HG03342 (cell line): ENCODE data around the gene MKNK1.

Source experiments
- ATAC-seq: cut with Tn5 transposase; IDR thresholded peaks from one replicate; pipeline ENCODE4 v1.9.1; 2021; ENCODE audit warnings: mild to moderate bottlenecking, moderate library complexity; ENCODE audit not compliant: unreplicated experiment

The MKNK1 gene

DNA sequence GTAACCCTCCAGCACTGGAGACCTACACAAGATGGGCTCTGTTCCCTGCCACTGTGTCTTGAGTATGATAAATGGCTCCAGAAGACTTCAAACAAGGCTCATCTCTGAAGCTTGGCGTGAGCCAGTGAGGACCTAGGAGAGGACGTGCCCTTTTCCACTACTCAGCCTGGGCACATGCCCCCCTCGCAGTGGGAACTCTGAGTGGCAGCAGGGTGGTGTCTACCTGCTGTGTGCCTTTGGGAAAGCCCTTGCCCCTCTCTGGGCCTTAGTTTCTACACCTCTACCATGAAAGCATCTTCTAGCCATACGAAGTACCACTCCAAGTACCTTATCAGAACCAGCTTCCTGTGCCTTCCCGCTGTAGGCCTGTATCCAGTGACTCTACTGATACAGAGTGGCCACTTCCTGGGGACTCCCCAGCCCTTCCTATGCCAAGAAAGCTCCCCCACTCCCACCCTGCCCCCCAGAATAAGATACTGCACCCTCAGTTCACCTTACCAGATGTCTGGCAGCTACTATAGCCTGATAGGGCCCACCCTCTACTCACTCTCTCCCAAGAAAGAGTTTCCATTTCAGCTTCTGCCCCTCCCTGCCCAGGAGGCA, 15.7 kb upstream of the MKNK1 start:
- no peak for ATAC-seq

DNA sequence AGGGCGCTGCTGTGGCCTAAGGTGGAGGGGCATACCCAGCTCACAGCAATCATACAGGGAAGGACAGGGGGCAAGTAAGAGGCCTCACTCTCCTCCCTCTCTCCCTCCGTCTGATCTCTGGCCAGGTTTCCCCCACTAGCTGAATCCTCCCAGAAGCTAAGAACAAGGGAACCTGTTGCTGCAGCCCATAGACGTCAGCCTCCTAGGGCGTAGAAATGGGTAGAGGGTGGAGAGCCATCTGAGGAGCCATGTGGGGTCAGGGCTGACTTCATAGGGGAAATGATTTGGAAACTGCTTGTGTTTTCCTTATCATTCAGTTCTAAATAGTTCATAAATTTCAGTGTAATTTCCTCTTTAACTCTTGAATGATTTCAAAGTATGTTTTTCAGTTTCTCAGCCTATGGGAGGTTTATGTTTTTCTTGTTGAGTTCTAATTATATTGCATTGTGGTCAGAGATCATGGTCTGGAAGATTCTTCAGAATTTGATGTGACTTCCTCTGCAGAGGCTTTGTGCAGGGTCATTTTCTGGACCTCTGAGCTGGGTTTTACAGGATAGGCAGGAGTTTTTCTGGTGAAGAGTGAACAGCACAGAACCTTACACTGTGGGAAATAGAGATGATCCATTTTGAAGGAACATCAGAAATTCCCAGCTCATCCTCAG, 14.8 kb upstream of the MKNK1 start:
- ATAC-seq = no peak

DNA sequence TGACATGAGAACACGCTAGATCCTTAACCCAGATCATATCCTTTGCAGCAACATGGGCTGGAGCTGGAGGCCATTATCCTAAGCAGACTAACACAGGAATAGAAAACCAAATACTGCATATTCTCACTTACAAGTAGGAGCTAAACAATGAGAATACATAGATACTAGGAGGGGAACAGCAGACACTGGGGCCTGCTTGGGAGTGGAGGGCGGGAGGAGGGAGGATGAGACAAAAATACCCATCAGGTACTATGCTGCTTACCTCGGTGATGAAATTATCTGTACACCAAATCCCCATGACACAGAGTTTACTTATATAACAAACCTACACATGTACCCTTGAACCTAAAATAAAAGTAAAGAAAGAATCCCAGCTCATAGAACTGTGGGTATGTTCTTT, 13.8 kb upstream of the MKNK1 start:
- no peak for ATAC-seq

DNA sequence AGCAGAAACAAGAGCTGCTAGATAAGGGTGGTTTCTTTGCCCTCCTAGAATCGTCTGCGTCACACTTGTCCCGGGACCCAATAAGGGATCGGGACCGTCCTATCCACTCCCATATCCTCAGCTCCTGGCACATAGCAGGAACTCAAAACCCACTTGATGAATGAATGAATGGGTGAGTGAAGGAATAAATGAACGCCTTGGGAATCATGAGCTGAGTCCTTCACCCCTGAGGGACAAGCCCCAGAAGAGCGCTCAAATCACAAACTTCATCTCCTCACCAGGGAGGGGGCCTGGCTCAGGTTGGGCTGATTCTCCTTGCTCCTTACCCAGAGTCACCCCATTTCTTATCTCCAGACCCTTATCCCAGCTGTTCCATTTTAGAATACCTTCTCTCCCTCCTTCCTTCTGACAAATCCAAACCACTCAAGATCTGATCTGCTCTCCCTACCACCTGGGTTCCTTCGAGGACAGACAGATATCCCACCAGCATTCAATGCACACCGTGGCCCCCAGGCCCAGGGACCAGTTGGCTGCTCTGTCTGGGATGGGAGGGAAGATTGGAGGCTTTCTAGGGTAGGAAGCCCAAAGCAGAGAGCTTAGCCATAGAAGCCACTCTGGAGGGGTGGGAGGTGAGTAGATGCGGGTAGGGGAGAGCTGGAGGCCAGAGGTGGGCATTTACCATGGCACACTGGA, 13.2 kb upstream of the MKNK1 start:
- peak; percentile 12 for ATAC-seq

DNA sequence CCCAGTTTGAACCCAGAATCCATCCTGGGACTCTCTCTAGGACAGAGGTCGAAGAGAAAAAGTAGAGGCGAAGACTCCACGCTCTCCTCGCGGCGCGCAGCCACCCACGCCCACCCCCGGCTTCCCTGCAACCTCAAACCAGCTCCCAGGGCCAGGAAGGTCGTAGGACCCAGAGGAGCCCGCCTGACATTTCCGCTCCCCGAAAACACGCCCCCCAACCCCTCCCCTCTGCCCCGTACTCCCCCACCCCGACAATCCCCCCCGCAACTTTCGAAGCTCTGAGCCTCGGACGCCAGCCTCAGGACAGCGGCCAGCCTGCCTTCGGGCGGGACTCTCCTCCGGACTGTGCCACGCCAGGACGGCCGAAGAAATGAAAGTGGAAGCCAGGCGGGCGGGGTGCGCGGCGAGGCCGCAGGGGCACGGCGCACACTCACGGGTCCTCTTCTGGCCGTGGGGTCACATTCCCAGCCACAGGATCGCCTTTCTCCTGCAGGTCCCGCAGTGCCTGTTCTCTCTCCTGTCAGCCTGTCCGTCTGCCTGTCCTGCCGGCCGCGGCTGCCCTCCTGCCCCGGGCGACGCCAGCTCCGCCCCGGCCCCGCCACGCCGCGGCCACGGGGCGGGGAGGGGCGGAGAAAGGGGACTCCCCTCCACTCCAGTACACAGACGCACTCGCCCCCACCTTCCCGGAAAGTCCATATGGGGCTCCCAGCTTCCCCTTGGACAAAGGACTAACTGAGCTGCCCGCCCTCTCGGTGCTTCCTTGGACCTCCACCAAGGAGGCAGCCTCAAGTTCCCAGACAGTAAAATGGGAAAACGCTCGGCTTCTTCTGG, 12.4 kb upstream of the MKNK1 start, which contains the start of gene MOB3C:
TSS of gene MOB3C (minus strand) at position 535 of the 831 bp plus-strand sequence. CDS start 3,490 bp downstream, outside the sequence.
- peak; percentile 55 for ATAC-seq

DNA sequence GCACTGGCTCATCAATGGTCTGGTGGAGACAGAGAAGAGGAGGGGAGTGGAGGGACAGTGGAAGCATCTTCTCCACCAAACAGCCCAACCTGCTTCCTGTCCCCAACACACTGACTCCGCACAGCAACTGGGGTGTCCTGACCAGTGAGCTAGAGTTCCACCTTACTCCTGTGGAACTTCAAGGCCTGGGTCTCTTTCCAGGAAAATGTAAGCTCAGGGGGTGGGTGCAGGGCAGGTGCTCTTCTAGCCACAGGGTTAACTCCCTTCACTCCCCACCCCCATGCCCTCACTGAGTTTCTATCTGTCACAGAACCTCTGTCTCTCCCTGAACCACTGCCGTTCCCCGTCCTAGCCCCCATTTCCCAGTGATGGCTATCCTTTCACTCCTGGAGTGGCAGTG, 11.7 kb upstream of the MKNK1 start:
- no peak for ATAC-seq

DNA sequence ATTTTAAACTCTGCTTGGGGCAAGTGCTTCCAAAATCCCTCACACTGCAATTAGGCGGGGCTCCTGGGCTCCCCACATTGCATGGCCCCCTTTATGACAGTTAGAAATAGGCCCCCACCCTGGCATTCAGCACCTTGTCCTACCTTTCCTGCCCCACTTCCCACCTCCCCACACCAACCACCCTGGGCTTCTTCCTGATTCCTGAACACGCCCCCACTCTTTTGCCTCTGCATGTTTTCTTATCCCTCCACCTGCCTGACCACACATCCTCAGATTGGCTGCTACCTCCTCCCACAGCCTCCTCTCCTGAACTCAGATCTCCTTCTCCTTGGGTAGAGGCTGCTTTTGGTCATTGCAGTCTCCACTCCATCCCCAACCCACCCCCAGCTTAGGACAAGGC, 11.0 kb upstream of the MKNK1 start:
- no peak for ATAC-seq

DNA sequence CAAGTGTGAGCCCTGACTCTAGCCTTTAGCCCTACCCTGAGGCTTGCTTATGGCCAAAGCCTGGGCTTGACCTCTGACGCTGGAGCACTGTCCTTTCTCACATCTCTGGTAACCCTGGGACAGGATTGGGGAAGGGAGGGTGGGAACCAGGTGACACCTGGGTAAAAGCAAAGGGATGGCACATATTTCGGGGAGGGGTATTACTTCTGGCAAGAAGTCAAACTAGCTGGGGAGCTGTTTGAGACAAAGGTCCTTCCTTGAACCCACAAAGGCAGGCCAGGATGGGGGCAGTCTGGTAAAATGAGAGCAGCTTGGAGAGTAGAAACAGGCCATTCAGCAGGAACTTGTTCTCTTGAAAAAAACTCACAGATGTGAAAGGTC, 10.5 kb upstream of the MKNK1 start:
- no peak for ATAC-seq

DNA sequence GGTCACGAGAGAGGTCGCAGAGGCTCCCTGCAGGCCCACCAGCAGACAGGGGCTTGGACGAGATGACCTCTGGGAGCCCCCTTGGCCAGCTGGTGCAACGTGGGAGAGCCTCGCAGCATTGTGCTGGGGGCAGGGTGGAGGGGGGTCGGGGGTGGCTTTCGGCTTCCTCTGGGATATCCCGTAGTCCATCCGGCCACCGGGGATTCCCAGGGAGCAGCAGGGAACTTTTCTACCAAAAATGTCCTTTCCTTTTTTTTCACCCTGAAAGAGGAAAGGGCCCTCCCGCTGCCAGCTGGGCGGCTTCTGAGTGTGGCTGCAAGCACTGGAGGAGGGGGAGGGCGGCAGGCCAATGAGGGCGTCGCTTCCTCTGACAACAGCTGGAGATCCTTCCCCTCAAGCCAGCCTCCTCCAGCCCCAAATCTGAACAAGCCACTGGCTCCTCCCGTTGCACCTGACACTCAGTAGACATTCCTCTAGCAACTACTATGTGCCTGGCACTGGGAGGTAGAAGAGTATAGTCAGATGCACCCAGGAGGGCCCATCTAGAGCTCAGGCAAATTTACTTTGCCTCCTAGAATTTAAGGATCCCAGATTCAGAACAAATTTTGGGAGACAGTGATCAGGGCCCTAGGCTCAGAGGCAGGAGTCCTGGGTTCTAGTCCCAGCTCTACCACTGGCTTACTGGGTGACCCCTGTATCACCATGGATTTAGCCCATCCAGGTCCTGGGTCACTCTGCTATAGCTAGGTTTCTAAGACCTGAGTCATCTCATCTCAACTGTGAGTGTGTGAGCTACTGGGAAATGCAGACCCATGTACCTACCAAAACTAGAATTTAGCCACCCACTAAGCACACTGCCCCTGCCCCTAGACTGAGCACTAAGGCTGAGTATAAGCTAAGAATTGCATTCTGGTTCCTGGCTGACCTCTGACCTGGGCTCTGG, 9.9 kb upstream of the MKNK1 start:
- peak; percentile 52 for ATAC-seq

DNA sequence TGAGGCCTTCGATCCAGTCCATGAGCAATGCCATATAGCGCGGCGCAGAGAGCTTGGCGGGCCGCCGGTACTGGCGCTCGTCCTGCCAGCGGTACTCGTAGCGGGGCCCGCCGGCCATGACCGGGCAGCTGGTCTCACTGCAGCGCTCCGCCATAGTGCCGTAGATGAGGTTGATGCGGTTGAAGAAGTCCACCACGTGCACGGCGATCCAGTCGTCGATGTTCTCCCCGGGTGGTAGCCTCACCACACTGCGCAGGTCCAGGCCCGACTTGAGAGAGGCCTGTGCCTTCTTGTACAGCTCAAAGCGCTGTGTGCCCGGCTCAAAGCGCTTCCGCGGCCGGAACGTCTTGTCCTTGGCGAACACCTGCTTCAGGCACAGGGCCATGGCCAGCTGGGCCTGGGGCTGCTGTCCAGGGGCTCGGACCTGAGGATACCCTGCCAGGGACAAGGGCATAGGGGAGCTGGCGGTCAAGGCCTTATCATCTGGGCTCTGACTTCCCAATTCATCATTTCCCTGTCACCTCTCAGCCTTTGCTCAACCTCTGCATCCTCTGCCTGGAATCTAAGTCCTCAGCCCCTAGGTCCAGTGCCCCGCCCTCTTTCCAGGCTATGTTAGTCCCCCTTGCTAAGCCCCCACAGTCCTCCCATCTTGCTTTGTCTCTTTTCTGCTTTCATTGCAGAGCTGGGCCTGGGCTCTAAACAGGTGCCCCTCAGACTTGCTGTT, 9.0 kb upstream of the MKNK1 start:
- no peak for ATAC-seq

DNA sequence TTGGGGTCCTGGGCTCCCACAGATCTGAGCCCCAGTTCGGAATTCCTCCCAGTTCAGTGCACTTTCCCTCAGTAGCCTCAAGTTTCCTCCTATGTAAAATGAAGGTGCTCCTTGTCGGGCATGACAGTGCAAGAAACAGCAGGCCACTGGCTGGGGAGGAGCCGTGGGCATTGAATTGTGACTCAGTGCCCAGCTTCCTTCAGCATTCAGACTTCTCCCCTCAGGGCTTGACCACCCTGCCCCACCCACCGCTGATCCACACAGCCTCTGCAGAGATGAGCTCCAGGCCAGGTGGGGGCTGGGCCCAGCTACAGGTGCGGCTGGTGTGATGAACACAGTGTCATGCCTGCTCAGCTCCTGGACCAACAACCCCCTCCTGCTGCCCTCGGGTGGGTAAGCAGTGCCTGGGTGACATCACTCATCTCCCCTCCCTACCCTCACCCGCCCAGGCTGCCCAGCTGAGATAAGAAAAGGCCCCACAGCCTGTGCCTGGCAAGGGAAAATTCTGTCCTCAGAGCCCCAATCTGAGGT, 7.7 kb upstream of the MKNK1 start:
- ATAC-seq = no peak

DNA sequence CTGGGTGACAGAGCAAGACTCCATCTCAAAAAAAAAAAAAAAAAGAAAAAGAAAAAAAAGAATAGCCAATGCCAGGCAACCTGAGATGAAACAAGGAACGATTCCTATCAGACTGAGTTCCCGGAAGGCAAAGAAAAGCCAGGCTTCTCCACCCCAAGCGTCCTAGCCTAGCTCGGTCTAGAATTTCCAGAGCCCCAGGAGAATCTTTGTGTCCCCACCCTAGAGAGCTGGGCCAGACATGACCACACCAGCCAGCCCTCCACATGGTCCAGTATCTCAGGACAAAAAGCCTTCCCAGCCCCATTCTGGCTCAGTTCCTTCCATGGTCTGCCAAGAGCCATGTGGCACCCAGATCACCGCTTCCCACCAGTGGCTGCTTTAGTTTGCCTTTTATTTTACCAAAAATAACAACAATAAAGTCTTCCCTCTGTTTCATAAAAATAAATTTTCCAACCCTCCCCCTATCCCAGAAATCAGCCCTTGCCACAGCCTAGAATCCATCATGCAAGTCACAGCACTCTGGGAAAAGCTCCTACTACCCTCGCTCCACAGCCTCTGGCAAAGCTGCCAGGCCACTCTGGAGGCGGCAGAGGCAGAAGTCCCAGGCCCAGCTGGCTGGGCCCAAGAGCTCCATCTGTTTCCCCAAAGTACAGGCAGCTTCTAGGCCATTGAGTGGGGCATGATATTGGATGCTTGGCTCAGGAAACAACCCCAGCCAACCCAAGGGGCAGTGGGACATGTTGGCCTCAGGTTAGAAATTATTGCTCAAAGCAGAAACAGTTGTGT, 3.5 kb upstream of the MKNK1 start:
- no peak for ATAC-seq

DNA sequence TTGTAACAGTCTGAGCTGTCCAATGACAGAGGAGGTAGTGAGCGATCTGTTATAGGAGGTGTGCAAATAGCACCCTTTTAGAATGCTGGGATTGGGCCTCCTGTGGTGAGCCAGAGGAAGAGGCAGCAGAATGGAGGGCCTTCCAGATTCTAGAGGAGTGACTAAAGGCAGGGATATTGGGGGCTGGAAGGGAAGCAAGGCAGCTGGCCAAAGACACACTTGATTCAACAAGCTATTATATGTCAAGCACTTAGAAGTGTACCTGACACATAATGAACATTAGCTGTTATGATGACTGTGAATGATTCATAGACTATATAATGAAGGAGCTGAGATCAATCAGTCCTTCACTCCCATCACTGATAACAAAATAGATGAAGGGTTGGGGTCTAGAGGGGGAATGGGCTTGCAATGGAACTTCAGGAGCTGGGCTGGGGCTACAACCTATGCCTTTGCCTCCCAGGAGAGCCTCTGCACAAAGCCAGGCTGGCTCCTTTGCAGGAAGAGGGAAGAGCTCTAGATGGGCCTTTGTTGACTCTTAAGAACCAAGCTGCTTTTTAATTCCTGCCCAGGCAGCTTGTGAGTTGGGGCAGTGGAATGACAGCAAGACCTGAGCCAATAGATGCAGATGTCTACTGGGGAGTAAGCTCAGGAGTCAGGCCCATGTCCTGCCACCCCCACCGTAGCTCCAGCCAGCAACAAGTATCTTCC, 2.3 kb upstream of the MKNK1 start:
- ATAC-seq = no peak

DNA sequence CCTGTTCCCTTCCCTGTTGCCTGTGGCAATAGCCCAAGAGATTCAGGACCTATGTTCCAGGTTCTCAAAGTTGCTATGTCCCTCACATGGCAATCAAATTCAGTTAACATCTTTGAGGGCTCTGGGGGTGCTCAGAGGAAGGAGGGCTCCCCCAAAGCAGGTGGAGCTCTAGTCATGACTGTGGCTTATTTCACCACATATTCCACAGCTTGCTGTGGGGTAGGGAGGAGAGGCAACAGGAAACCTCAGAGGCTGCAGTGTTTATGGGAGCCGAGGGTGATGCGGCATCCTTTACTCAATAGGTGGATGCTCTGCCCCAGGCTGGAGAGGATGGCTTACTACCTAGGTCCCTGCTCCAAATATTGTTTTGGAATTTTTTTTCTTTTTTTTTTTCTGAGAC, 1.2 kb upstream of the MKNK1 start:
- ATAC-seq = no peak

DNA sequence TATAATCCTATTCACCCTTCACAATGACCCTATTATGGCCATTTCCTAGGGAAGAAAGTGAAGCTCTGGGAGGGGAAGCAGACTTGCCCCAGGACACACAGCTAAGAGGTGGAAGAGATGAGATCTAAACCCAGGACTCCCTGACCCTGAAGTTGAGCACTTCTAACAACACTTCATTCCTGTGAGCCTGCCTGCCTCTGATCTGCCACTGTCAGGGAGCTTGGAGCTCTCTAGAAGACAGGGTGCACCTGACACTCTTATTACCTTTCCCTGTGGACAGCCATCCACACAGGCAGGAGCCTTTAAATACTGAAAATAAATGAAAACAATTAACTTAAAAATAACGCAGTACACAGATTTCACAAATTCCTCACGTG, 599 bp downstream of the MKNK1 start:
- no peak for ATAC-seq

DNA sequence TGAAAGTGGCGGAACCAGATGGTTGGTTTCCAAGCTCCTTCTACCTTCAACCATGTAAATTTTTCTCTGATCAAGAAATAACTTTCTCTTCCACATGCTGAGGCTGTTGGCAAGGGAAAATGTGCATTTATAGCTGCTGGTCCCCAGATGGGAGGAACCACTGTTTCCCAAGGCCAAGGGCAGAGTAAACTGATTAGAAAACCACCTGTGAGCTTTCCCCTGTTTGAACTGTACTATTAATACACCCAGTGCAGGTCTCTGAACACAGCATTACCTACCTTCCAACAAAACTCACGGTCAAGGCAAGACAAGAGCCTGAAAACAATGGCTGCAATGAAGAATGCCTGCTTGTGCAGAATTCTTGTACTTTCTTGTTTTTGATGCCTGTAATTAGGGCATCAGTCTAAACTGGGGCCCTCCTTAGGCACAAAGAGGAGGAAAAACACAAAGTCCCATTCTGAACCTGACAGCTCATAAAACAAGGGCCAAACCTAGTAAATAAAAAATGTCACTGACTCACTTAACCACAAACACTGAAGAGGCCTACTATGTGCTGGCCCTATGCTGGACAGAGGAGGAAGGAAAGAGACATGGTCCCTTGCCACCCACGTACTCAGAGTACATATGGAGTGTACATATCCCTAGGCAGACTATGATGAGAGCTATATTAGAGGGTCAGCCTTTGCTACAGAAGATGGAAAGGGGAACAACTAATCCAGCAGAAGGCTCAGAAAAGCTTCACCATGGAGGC, 2.6 kb downstream of the MKNK1 start:
- no peak for ATAC-seq
